Stomach (tissue), 4 donors: Measurements from ENCODE around the gene ENAH.

Experiments used
- EP300 ChIP-seq: sonication (generic); formaldehyde crosslinking; IDR thresholded peaks from one replicate; pipeline ENCODE4 v1.6.1; 2017; ENCODE audit warnings: antibody characterized with exemption
- POLR2AphosphoS5 ChIP-seq, 3 donors: sonication (generic); formaldehyde crosslinking; IDR thresholded peaks; one replicate each; pipeline ENCODE4 v1.6.1; 2016; ENCODE audit warnings: antibody characterized with exemption in 3 of 3
- TF ChIP-seq, protein P1 (sequence below), 7 experiments: fragments of 450-650 bp in 4 of 7; fragments of 200-600 bp in 3 of 7; sonication (generic) in 3 of 7; IDR thresholded peaks; one replicate each; pipeline ENCODE4 v1.5.1; 2016 to 2019; ENCODE audit warnings: antibody characterized with exemption in 7 of 7, control low read depth in 2 of 7, mild to moderate bottlenecking in 1 of 7

DNA sequence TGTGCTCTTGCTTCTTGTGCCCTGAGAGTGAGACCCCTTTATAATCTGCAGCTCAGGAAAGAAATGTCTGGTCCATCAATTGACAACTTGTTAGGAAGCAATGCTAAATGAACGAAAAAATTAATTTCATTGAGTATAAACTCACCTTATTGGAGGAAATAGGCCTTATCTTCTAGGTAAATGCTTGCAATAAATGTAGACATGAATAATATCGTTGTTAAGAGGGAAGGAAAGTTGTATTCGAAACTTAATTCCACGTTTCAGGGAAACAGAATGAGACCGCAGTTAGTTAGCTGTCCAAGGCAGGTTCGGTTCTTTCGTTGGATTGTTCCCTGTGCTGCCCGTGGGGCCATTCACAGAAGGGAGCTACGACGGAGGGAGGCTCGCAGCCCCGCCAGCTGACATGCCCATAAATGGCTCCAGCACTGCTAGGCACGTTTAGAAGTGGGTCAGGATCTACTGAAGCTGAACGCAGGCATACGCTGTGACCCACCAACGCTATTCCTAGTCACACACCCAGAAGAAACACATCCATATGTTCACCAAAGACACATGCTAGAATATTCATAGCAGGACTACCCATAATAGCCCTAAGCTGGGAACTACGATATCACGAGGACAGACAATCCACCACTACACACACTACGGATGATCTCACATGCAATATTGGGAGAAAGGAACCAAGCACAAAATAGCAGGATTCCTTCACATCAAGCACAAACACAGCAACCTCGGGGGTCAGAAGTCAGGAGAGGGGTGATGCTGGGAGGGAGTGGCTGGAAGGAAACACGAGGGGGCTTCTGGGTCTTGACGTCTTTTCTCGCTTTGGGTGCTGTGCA is 168.9 kb downstream of the ENAH start:
- TF ChIP-seq, protein P1, sequence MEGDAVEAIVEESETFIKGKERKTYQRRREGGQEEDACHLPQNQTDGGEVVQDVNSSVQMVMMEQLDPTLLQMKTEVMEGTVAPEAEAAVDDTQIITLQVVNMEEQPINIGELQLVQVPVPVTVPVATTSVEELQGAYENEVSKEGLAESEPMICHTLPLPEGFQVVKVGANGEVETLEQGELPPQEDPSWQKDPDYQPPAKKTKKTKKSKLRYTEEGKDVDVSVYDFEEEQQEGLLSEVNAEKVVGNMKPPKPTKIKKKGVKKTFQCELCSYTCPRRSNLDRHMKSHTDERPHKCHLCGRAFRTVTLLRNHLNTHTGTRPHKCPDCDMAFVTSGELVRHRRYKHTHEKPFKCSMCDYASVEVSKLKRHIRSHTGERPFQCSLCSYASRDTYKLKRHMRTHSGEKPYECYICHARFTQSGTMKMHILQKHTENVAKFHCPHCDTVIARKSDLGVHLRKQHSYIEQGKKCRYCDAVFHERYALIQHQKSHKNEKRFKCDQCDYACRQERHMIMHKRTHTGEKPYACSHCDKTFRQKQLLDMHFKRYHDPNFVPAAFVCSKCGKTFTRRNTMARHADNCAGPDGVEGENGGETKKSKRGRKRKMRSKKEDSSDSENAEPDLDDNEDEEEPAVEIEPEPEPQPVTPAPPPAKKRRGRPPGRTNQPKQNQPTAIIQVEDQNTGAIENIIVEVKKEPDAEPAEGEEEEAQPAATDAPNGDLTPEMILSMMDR (IDR thresholded peaks at IDR 0.05): no peak
- TF ChIP-seq POLR2AphosphoS5 (IDR thresholded peaks at IDR 0.05): peak in 1 of 3 donors; percentile 20
- no peak for TF ChIP-seq EP300
